HCT116 (cell line): ENCODE data around the gene DEPDC5.

Experiments
- CTCF ChIP-seq, 3 experiments: fragments of 200-600 bp in 1 of 3; sonication (generic) in 1 of 3; IDR thresholded peaks in 2 of 3; conservative IDR thresholded peaks in 1 of 3; 2 replicates each; pipeline ENCODE4 v1.5.1; 2012 to 2017; ENCODE audit warnings: low read depth in 2 of 3, low read length in 2 of 3, antibody characterized with exemption in 1 of 3, borderline replicate concordance in 1 of 3, control low read depth in 1 of 3, mild to moderate bottlenecking in 1 of 3, mixed read lengths in 1 of 3, mixed run types in 1 of 3, moderate library complexity in 1 of 3; ENCODE audit not compliant: insufficient read depth in 1 of 3
- EGR1 ChIP-seq: IDR thresholded peaks from 2 replicates; pipeline ENCODE4 v1.6.1; 2012; ENCODE audit warnings: low read depth
- EZH2 ChIP-seq: fragments of 200-600 bp; sonication (generic); IDR thresholded peaks from 2 replicates; pipeline ENCODE4 v1.6.1; 2017; ENCODE audit warnings: antibody characterized with exemption, mixed run types
- EZH2phosphoT487 ChIP-seq: fragments of 200-600 bp; IDR thresholded peaks from 2 replicates; pipeline ENCODE4 v1.6.1; 2018; ENCODE audit warnings: antibody characterized with exemption, borderline replicate concordance
- POLR2A ChIP-seq: IDR thresholded peaks from 2 replicates; pipeline ENCODE4 v1.7.0; 2011; ENCODE audit warnings: borderline replicate concordance; ENCODE audit not compliant: insufficient read depth, insufficient read length; ENCODE audit errors: extremely low read depth
- POLR2AphosphoS5 ChIP-seq: IDR thresholded peaks from 2 replicates; pipeline ENCODE4 v1.6.1; 2011; ENCODE audit warnings: mild to moderate bottlenecking, low read depth, low read length, moderate library complexity
- RAD21 ChIP-seq: IDR thresholded peaks from 2 replicates; pipeline ENCODE4 v1.6.1; 2012; ENCODE audit warnings: low read depth, mild to moderate bottlenecking
- SRF ChIP-seq: IDR thresholded peaks from 2 replicates; pipeline ENCODE4 v1.6.1; 2012; ENCODE audit warnings: low read depth
- ZNF274 ChIP-seq: fragments of 200-500 bp; sonication (Bioruptor generic); IDR thresholded peaks from 2 replicates; pipeline ENCODE4 v1.6.1; 2014; ENCODE audit warnings: mild to moderate bottlenecking, low read depth, low read length, inconsistent platforms
- TF ChIP-seq, protein P1 (sequence below): IDR thresholded peaks from 2 replicates; pipeline ENCODE4 v1.6.1; 2012

GRCh38 chr22:31899669-31900068, 145.8 kb downstream of the DEPDC5 start:
- TF ChIP-seq CTCF (IDR thresholded peaks at IDR 0.05 in 2 of 3, conservative IDR thresholded peaks at IDR 0.05 in 1 of 3; ENCODE audit: borderline replicate concordance in 1 of 3, insufficient read depth in 1 of 3, low read depth in 2 of 3, low read length in 2 of 3), result no peak
- TF ChIP-seq EGR1, result no peak
- no peak for TF ChIP-seq RAD21
- TF ChIP-seq POLR2A, result no peak
- TF ChIP-seq EZH2phosphoT487, result no peak
- TF ChIP-seq, protein P1, sequence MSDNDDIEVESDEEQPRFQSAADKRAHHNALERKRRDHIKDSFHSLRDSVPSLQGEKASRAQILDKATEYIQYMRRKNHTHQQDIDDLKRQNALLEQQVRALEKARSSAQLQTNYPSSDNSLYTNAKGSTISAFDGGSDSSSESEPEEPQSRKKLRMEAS, result no peak
- no peak for TF ChIP-seq EZH2
- TF ChIP-seq ZNF274, result no peak
- TF ChIP-seq POLR2AphosphoS5, result no peak
- no peak for TF ChIP-seq SRF
